Caco-2 (cell line): Measurements from ENCODE around the gene MAX. TPM values are rescaled to one million over a fixed set of nuclear protein-coding genes. Genes with fewer than 3 reads are reported as not detected.
A peak's percentile ranks its signal among the peaks of the same experiment; 100 is the strongest.

Experiments used
- BruUV-seq: library from RNA; stranded (reverse); fragments of 400-500 nt; replicated peaks from 2 replicates; lab custom pipeline; 2021; lab: Mats Ljungman, UMichigan
- CTCF ChIA-PET: fragments of 300-600 bp; sonication (Branson Sonifier 250); formaldehyde crosslinking; loops from one replicate; lab custom pipeline; 2022; ENCODE audit warnings: antibody characterized with exemption; lab: Charles Lee
- POLR2A ChIA-PET: fragments of 300-600 bp; sonication (Branson Sonifier 250); formaldehyde crosslinking; loops from one replicate; lab custom pipeline; 2022; ENCODE audit warnings: antibody characterized with exemption; lab: Charles Lee
- DNase-seq, 2 experiments: peaks; one replicate each; pipeline versions ENCODE4 v3.0.0 to v3.0.0-alpha.2; 2020 to 2022
- H3K27me3 ChIP-seq: replicated peaks from 2 replicates; pipeline ENCODE4 v1.6.0; 2011; ENCODE audit warnings: low read length; ENCODE audit not compliant: control insufficient read depth, insufficient read depth
- H3K36me3 ChIP-seq: 2 replicates; pipeline ENCODE4 v1.5.1; 2011; ENCODE audit warnings: low read length; ENCODE audit not compliant: control insufficient read depth, insufficient read depth
- H3K4me1 ChIP-seq: fragments of 250-450 bp; sonication (Bioruptor Pico); 2 replicates; pipeline ENCODE4 v1.5.1; 2020; ENCODE audit warnings: mild to moderate bottlenecking
- H3K4me3 ChIP-seq: 2 replicates; pipeline ENCODE4 v1.5.1; 2011; ENCODE audit warnings: low read depth, mild to moderate bottlenecking, control low read depth, low read length
- H3K9me3 ChIP-seq: fragments of 250-450 bp; sonication (Bioruptor Pico); 2 replicates; pipeline ENCODE4 v1.5.1; 2020; ENCODE audit warnings: mild to moderate bottlenecking, moderate library complexity
- H3K27ac Mint-ChIP-seq: one replicate; pipeline ENCODE4 v1.8.0; 2022; ENCODE audit warnings: mixed read lengths; ENCODE audit not compliant: unreplicated experiment
- H3K27me3 Mint-ChIP-seq: one replicate; pipeline ENCODE4 v1.8.0; 2022; ENCODE audit warnings: mixed read lengths; ENCODE audit not compliant: insufficient read depth, unreplicated experiment
- H3K36me3 Mint-ChIP-seq: one replicate; pipeline ENCODE4 v1.8.0; 2022; ENCODE audit warnings: mild to moderate bottlenecking, mixed read lengths; ENCODE audit not compliant: insufficient read depth, unreplicated experiment
- H3K4me1 Mint-ChIP-seq: one replicate; pipeline ENCODE4 v1.8.0; 2022; ENCODE audit warnings: low read depth, mixed read lengths; ENCODE audit not compliant: unreplicated experiment
- H3K4me3 Mint-ChIP-seq: one replicate; pipeline ENCODE4 v1.8.0; 2022; ENCODE audit warnings: mild to moderate bottlenecking, moderate library complexity, mixed read lengths; ENCODE audit not compliant: unreplicated experiment
- H3K9me3 Mint-ChIP-seq: one replicate; pipeline ENCODE4 v1.8.0; 2022; ENCODE audit warnings: mixed read lengths; ENCODE audit not compliant: unreplicated experiment
- CTCF ChIP-seq, 2 experiments: fragments of 200-600 bp in 1 of 2; IDR thresholded peaks; 1 replicate in 1 of 2; 2 replicates in 1 of 2; pipeline versions ENCODE4 v1.5.1 to v1.8.0; 2011 to 2022; ENCODE audit warnings: antibody characterized with exemption in 1 of 2, control low read depth in 1 of 2, inconsistent platforms in 1 of 2, low read depth in 1 of 2, low read length in 1 of 2, mild to moderate bottlenecking in 1 of 2, moderate library complexity in 1 of 2; ENCODE audit not compliant: insufficient read depth in 1 of 2, severe bottlenecking in 1 of 2, unreplicated experiment in 1 of 2
- intact Hi-C: fragments of 100-400 bp; cut with micrococcal nuclease; formaldehyde crosslinking; loops from one replicate; pipeline ENCODE4 v1.10.0; 2022; ENCODE audit not compliant: unreplicated experiment
- total RNA-seq: library from RNA; stranded (reverse); gene quantifications from 2 replicates; pipeline ENCODE4 v1.2.3, GENCODE V29; 2022

The MAX gene
- total RNA-seq, 1 experiment from 2014 or later = 53.5 TPM

DNA sequence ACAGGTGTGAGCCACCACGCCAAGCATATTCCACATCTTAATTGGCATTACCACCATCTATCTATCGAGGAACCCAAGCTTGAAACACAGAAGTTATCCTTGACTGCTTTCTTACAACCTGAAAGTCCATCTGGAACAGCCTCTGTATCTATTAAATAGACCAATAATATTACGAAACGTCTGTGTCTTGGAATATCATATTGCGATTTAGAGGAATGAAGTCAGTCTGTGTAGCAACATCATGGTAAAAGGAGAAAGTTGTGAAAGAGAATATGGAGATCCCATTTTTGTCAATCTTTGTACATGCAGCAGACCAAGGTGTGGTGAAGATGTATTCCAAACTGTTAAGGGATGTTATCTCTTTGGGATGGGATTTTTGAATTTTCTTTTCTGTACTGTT is 25.8 kb upstream of the MAX start:
- no TSS peak for BruUV-seq
- H3K9me3 Mint-ChIP-seq = no peaks in the 10 kb centered on the region
- intact Hi-C loops = no loop called here
- no peak for TF ChIP-seq CTCF (IDR thresholded peaks at IDR 0.05; ENCODE audit: insufficient read depth in 1 of 2, low read depth in 1 of 2, low read length in 1 of 2, severe bottlenecking in 1 of 2, unreplicated experiment in 1 of 2)
- Histone ChIP-seq H3K4me3 (no peak overlapping the region), H3K27me3 (no peaks in the 10 kb centered on the region), H3K9me3 (no peaks in the 10 kb centered on the region), H3K4me1 (peaks cover 8% of the 10 kb centered on the region; the same call in 1 of the 2 replicates), H3K36me3 (no peaks in the 10 kb centered on the region)
- no peaks in the 10 kb centered on the region for H3K36me3 Mint-ChIP-seq
- DNase-seq = no peak
- no peak overlapping the region for H3K27ac Mint-ChIP-seq
- ChIA-PET CTCF (no interaction called here), POLR2A (no interaction called here)
- no peak overlapping the region for H3K4me3 Mint-ChIP-seq
- no peaks in the 10 kb centered on the region for H3K4me1 Mint-ChIP-seq
- no peaks in the 10 kb centered on the region for H3K27me3 Mint-ChIP-seq

DNA sequence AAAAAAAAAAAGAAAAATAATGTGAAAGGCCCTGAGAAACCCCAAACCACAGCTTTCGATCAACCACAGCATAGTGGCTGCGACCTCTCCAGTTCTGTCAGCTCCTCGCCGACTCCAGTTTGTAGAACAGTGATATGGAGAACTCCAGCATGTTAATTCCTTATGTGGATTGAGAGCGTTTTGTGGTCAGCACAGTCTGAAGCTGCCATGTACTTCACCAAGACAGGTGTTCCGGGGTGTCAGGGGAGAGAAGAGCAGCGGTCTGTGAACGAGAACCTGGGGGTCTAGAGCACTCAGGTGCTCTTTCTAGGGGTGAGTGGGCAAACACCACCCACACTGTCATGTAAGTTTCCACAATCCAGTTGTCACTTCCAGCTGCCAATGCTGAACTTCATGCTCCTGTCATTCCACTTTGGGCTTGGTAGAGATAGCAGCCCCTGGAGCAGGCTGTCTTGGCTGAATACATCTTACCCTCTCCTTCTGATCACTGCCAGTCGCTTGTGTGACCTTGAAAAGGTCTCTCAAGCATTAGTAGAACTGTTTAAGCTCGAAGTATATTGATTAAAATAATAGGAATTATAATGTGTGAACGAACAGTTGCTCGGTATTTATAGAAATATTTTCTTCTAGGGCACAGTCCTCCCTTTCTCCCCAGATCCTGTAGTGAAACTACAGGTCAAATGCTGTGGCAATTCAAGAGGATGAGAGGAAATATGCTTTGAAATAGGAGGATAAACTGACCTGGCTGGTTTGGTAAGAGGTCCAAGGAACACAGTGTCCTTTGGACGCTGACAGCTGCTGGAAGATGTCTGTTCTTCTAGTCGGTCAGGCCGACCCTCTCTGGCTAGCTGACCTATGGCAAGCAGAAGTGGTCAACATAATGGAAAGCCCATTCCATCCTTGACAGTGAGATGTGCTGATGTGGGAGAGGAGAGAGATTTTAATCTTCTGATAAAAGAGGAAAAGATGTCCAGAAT is 15.7 kb upstream of the MAX start:
- no TSS peak for BruUV-seq
- no peak for TF ChIP-seq CTCF (IDR thresholded peaks at IDR 0.05; ENCODE audit: insufficient read depth in 1 of 2, low read depth in 1 of 2, low read length in 1 of 2, severe bottlenecking in 1 of 2, unreplicated experiment in 1 of 2)
- H3K27me3 Mint-ChIP-seq = no peaks in the 10 kb centered on the region
- peak overlapping the region; percentile 3 for H3K27ac Mint-ChIP-seq
- no peaks in the 10 kb centered on the region for H3K27me3 ChIP-seq
- peak overlapping the region; percentile 28 for H3K4me3 Mint-ChIP-seq
- no peaks in the 10 kb centered on the region for H3K36me3 ChIP-seq
- DNase-seq = peak; percentile 62 to 67
- 0 out of 2 replicates have a peak, but pooled peaks cover 3% of the 10 kb centered on the region for H3K9me3 ChIP-seq
- no peaks in the 10 kb centered on the region for H3K9me3 Mint-ChIP-seq
- H3K4me3 ChIP-seq = no peak overlapping the region
- ChIA-PET POLR2A (no interaction called here), CTCF (interaction anchor here (1.3 kb wide), 1 partner anchor 15 kb away, joined by 5 read pairs; the partner anchor contains the start of gene MAX)
- H3K4me1 ChIP-seq = peaks cover 10% of the 10 kb centered on the region
- intact Hi-C loops = loop anchor here (2.0 kb wide), 1 partner anchor 15 kb away; the partner anchor contains the start of gene MAX
- peaks cover 13% of the 10 kb centered on the region for H3K4me1 Mint-ChIP-seq
- H3K36me3 Mint-ChIP-seq = no peaks in the 10 kb centered on the region

DNA sequence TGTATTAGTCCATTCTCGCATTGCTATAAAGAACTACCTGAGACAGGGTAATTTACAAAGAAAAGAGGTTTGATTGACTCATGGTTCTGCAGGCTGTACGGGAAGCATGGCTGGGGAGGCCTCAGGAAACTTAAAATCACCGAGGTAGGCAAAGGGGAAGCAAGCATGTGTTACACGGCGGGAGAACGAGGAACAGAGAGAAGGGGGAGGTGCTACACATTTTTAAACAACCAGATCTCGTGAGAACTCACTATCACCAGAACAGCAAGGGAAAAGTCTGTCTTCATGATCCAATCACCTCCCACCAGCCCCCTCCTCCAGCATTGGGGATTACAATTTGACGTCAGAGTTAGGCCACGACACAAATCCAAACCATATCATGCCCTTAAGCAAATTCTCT is 13.3 kb upstream of the MAX start:
- Histone ChIP-seq H3K4me3 (no peak overlapping the region), H3K9me3 (no peaks in the 10 kb centered on the region), H3K4me1 (peaks cover 10% of the 10 kb centered on the region), H3K27me3 (no peaks in the 10 kb centered on the region), H3K36me3 (no peaks in the 10 kb centered on the region)
- intact Hi-C loops = no loop called here
- no peak overlapping the region for H3K27ac Mint-ChIP-seq
- BruUV-seq = no TSS peak
- H3K4me3 Mint-ChIP-seq = no peak overlapping the region
- no peak for DNase-seq
- H3K4me1 Mint-ChIP-seq = peaks cover 13% of the 10 kb centered on the region
- H3K27me3 Mint-ChIP-seq = no peaks in the 10 kb centered on the region
- no peaks in the 10 kb centered on the region for H3K9me3 Mint-ChIP-seq
- no peaks in the 10 kb centered on the region for H3K36me3 Mint-ChIP-seq
- no peak for TF ChIP-seq CTCF (IDR thresholded peaks at IDR 0.05; ENCODE audit: insufficient read depth in 1 of 2, low read depth in 1 of 2, low read length in 1 of 2, severe bottlenecking in 1 of 2, unreplicated experiment in 1 of 2)
- ChIA-PET CTCF (no interaction called here), POLR2A (no interaction called here)
